Measurements from ENCODE around the gene CASTOR2.
"Not testable (repeated sequence)": the region's sequence is repeated elsewhere in the genome, so short reads cannot be mapped to it uniquely, and the experiment has no call there.

Gene CASTOR2

GRCh38 chr7:74994869-74995543 lies 30.5 kb downstream of the CASTOR2 start:
- in situ Hi-C loops (cut with MboI; ENCODE audit: low sequenced_read_pairs), result not testable (repeated sequence)

- in situ Hi-C loops (cut with MboI; ENCODE audit: low sequenced_read_pairs), result not testable (repeated sequence)
Measured at GRCh38 chr7:74996361-74996760, 31.9 kb downstream of the CASTOR2 start.

- in situ Hi-C loops (cut with MboI; ENCODE audit: low sequenced_read_pairs), result not testable (repeated sequence)
Measured at GRCh38 chr7:74997811-74998210, 33.3 kb downstream of the CASTOR2 start.

GRCh38 chr7:75001356-75001755 lies 36.9 kb downstream of the CASTOR2 start:
- in situ Hi-C loops (cut with MboI; ENCODE audit: low sequenced_read_pairs), result not testable (repeated sequence)

- in situ Hi-C loops (cut with MboI; ENCODE audit: low sequenced_read_pairs), result no loop called here
Measured at GRCh38 chr7:75010036-75010435, 45.5 kb downstream of the CASTOR2 start.

- in situ Hi-C loops (cut with MboI; ENCODE audit: low sequenced_read_pairs), result no loop called here
Measured at GRCh38 chr7:75017832-75018231, 53.3 kb downstream of the CASTOR2 start.

GRCh38 chr7:75018570-75019364 lies 54.3 kb downstream of the CASTOR2 start:
- in situ Hi-C loops (cut with MboI; ENCODE audit: low sequenced_read_pairs), result no loop called here

GRCh38 chr7:75019800-75020199 lies 55.3 kb downstream of the CASTOR2 start:
- in situ Hi-C loops (cut with MboI; ENCODE audit: low sequenced_read_pairs), result no loop called here

GRCh38 chr7:75024922-75025321 lies 60.4 kb downstream of the CASTOR2 start:
- in situ Hi-C loops (cut with MboI; ENCODE audit: low sequenced_read_pairs), result loop anchor here (25.0 kb wide), 1 partner anchor 438 kb away; no protein-coding TSS in a partner anchor

- in situ Hi-C loops (cut with MboI; ENCODE audit: low sequenced_read_pairs), result loop anchor here (25.0 kb wide), 1 partner anchor 441 kb away; no protein-coding TSS in a partner anchor
Measured at GRCh38 chr7:75028299-75028698, 63.8 kb downstream of the CASTOR2 start.

GRCh38 chr7:75033064-75033463 lies 68.6 kb downstream of the CASTOR2 start:
- in situ Hi-C loops (cut with MboI; ENCODE audit: low sequenced_read_pairs), result loop anchor here (25.0 kb wide), 1 partner anchor 446 kb away; no protein-coding TSS in a partner anchor

- in situ Hi-C loops (cut with MboI; ENCODE audit: low sequenced_read_pairs), result loop anchor here (25.0 kb wide), 1 partner anchor 447 kb away; no protein-coding TSS in a partner anchor
Measured at GRCh38 chr7:75033826-75034225, 69.3 kb downstream of the CASTOR2 start.

- in situ Hi-C loops (cut with MboI; ENCODE audit: low sequenced_read_pairs), result loop anchor here (25.0 kb wide), 1 partner anchor 451 kb away; no protein-coding TSS in a partner anchor
Measured at GRCh38 chr7:75038508-75038907, 74.0 kb downstream of the CASTOR2 start.

- in situ Hi-C loops (cut with MboI; ENCODE audit: low sequenced_read_pairs), result loop anchor here (25.0 kb wide), 1 partner anchor 452 kb away; no protein-coding TSS in a partner anchor
Measured at GRCh38 chr7:75039166-75039565, 74.7 kb downstream of the CASTOR2 start.

GRCh38 chr7:75039709-75040108 lies 75.2 kb downstream of the CASTOR2 start:
- in situ Hi-C loops (cut with MboI; ENCODE audit: low sequenced_read_pairs), result loop anchor here (10.0 to 25.0 kb wide), 2 partner anchors 452 to 615 kb away; no protein-coding TSS in a partner anchor

GRCh38 chr7:75040512-75040911 lies 76.0 kb downstream of the CASTOR2 start:
- in situ Hi-C loops (cut with MboI; ENCODE audit: low sequenced_read_pairs), result loop anchor here (10.0 to 25.0 kb wide), 2 partner anchors 453 to 616 kb away; no protein-coding TSS in a partner anchor

GRCh38 chr7:75042286-75042685 lies 77.8 kb downstream of the CASTOR2 start:
- in situ Hi-C loops (cut with MboI; ENCODE audit: low sequenced_read_pairs), result loop anchor here (10.0 to 25.0 kb wide), 2 partner anchors 455 to 617 kb away; no protein-coding TSS in a partner anchor

GRCh38 chr7:75042831-75043703 lies 78.6 kb downstream of the CASTOR2 start:
- in situ Hi-C loops (cut with MboI; ENCODE audit: low sequenced_read_pairs), result loop anchor here (10.0 to 25.0 kb wide), 2 partner anchors 456 to 618 kb away; no protein-coding TSS in a partner anchor

- in situ Hi-C loops (cut with MboI; ENCODE audit: low sequenced_read_pairs), result loop anchor here (10.0 to 25.0 kb wide), 2 partner anchors 459 to 621 kb away; no protein-coding TSS in a partner anchor
Measured at GRCh38 chr7:75045881-75046280, 81.4 kb downstream of the CASTOR2 start.
